Epidermal melanocyte (primary cell): ENCODE data around the gene CCDC51.
"Not testable (repeated sequence)": the region's sequence is repeated elsewhere in the genome, so short reads cannot be mapped to it uniquely, and the experiment has no call there.

Source experiments
- DNase-seq: peaks from one replicate; pipeline ENCODE4 v3.0.0; 2011; ENCODE audit warnings: low spot score; ENCODE audit not compliant: insufficient read length

CCDC51 gene

DNA sequence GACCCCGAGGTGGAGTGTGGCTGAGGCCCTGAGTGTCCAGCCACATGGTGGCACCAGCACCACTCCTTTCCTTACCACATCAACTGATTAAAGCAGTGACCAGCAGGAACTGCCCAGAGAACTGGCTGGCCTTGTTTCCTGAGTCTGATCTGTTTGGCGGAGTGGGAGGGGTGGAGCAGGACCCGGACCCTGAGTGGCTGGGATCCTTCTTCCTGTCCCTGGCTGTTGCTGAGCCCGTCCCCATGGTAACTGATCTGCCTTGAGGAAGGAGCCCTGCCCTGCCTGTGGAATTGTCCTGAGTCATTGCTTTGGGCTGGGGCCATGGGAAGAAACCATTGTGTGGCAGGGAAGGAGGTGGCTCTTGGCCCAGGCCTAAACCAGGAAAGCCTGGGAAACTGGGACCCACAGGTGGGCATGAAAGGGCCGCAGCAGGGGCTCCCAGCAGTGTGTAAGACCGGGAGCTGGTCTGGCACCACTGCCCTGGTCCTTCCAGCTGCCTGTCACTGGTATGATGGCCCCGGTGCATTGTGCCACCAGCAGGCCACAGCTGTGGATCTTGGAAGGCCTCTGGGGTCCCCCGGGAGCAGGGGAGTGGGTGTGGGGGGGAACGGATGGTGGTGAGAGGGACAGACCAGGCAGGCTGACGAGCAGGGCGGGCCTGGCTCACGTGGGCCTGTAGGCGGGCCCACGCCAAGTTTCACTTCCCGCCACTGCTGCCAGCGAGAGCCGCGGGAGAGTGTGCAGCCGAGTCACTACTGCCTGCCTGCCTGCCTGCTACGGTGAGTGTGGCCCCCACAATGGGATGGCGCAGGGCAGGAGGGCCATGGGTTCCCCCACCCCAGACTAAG lies 25.8 kb upstream of the CCDC51 start:
- peak; percentile 97 for DNase-seq

DNA sequence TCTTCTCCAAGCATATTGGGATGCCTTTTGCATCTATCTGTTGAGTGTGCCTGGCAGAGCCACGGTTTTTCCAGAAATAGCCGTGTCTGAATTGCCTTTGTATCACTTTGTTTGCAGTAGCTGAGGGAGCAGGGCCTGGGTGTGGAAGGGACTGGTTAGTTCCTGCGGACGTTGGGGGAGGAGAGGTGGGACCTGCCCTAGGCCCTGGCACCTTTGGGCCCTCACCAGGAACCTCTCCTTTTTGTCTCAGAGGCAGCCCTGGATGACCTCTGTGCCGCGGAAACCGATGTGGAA lies 25.3 kb upstream of the CCDC51 start:
- no peak for DNase-seq

DNA sequence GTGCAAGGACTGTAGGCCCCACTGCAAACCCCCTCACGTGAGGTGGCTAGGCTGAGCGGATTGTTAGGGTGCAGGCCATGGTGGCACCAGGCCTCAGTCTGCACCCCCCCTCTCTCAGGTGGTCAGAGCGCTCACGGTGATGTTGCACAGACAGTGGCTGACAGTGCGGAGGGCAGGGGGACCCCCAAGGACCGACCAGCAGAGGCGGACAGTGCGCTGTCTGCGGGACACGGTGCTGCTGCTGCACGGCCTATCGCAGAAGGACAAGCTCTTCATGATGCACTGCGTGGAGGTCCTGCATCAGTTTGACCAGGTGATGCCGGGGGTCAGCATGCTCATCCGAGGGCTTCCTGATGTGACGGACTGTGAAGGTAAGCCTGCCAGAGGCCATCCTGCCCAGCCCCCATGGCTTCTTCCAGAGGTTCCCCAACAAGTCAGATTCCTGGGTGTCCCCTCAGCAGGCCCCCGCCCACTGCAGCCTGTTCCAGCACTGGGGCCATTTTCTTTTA lies 24.8 kb upstream of the CCDC51 start:
- DNase-seq, result no peak

DNA sequence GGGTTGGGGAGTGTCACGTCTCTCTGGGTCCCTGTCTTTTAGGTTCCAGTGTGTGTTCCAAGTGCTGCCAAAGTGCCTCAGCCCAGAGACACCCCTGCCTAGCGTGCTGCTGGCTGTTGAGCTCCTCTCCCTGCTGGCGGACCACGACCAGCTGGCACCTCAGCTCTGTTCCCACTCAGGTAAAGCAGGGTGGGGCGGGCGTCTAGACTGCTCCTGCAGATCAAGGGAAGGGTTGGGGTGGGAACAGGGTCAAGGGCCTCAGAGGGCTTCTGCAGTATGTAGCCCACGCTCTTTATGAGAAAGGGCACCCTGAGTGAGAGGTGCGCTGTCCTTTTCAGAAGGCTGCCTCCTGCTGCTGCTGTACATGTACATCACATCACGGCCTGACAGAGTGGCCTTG lies 23.8 kb upstream of the CCDC51 start:
- no peak for DNase-seq

DNA sequence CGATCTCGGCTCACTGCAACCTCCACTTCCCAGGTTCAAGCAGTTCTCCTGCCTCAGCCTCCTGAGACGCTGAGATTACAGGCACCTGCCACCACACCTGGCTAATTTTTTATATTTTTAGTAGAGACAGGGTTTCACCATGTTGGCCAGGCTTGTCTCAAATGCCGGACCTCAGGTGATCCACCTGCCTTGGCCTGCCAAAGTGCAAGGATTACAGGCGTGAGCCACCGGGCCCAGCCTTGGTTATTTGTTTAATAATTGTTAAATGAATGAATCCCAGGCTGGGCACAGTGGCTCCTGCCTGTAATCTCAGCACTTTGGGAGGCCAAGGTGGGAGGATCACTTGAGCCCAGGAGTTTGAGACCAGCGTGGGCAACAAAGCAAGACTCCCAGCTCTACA lies 21.8 kb upstream of the CCDC51 start:
- DNase-seq, result not testable (repeated sequence)

DNA sequence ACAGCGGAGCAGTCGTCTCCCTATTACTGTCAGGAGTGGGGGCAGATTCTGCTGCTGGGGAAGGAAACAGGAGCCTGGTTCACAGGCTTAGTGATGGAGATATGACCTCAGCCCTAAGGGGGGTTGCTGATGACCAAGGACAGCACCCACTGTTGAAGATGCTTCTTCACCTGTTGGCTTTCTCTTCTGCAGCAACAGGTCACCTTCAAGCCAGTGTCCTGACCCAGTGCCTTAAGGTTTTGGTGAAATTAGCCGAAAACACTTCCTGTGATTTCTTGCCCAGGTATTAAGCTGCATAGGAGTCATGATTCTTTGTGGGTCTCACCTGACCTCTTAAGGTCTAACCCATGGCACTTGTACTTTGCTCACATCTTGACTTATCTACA lies 20.6 kb upstream of the CCDC51 start:
- no peak for DNase-seq

DNA sequence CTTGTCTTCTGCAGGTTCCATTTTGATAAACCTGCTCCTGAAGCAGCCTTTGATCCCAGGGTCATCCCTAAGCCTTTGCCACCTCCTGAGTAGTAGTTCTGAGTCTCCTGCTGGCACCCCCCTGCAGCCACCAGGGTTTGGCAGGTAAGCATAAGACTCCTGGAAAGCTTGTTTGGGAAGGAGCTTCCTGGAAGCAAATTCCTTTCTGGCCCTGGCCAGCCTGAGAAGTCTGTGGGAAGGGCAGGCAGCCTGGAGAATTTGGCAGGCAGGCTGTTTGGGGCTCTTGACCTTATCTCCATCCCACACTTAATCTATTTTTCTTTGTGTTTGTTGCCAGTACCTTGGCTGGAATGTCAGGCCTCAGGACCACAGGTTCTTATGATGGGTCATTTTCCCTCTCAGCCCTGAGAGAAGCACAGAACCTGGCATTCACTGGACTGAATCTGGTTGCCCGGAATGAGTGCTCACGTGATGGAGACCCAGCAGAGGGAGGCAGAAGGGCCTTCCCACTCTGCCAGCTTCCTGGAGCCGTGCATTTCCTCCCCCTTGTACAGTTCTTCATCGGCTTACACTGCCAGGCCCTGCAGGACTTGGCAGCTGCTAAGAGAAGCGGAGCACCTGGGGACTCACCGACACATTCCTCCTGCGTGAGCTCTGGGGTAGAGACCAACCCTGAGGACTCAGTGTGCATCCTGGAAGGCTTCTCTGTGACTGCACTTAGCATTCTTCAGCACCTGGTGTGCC lies 20.0 kb upstream of the CCDC51 start:
- DNase-seq, result no peak

DNA sequence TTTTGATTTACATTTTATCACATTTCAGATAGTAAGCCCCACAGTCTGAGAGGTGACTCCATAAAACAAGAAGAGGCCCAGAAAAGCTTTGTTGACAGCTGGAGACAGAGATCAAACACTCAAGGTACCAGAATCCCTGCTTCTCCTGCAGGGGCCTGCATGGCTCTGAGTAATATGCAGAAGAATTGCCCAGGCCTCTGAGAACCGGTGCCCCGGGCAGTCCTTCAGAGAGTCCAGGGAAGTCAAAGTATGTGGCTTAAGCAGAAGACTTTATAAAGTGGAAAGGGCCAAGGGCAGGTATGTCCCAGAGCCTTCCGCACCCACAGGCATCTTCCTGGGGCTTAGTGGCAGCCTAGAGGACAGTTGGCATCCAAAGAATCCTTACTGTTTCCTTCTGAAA lies 19.4 kb upstream of the CCDC51 start:
- no peak for DNase-seq

DNA sequence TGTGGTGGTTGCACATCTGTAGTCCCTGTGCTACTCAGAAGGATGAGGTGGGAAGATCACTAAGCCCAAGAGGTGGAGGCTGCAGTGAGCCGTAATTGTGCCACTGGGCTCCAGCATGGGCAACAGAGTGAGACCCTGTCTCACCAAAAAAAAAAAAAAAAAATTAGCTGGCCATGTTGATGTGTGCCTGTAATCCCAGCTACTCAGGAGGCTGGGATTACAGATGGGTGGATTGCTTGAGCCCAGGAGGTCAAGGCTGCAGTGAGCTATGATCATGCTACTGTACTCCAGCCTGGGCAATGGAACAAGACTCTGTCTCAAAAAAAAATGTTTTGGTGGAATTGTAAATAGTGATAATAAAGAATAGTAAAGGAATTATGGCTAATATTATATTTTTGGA lies 16.5 kb upstream of the CCDC51 start:
- DNase-seq, result no peak

DNA sequence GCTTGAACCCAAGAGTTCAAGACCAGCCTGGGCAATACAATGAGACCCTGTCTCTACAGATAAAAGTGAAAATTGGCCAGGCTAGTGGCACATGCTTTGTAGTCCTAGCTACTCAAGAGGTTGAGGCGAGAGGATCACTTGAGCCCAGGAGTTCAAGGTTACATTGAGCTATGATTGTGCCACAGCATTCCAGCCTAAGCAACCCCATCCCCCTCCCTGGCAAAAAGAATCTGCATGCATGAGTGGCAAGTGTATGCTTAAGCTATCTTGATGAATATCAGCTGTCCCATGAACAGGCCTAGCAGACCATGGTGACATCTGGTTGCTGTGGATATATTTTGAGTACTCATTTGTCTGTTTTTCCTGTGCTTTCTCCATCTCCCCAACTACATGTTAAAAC lies 11.4 kb upstream of the CCDC51 start:
- no peak for DNase-seq

DNA sequence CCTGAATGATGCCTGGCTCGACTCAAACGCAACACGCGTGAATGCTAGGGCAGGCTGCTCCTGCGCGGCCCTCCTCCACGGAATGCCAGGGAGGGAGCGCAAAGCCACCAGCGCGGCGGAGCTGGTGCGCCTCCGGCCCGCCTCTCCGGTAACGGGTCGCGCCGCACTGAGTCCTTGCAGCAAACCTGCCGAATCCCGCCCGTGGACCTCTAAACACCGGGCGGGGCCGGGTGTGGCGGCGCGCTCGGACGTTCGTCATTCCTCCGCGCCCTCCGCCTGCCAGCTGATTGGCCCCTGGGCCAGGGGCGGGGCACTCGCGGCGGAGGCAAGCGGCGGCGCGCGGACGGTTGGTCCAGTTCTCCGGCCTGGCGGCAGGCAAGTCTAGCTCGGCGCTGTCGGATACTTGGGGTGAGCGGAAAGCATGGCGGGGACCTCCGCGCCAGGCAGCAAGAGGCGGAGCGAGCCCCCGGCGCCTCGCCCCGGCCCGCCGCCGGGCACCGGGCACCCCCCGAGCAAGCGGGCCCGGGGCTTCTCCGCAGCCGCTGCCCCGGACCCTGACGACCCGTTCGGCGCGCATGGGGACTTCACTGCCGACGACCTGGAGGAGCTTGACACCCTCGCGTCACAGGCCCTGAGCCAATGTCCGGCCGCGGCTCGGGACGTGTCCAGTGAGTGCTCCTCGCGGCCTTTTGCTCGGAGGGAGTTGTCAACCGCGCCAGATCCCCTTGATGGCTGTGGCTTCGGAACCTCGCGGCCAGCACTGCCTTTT lies 6.7 kb upstream of the CCDC51 start, which contains the start of gene ATRIP:
Gene ATRIP, plus strand, starts transcription at position 313 of the 769 bp plus-strand sequence. Its CDS starts 109 bp downstream, at position 422.
- peak; percentile 79 for DNase-seq

DNA sequence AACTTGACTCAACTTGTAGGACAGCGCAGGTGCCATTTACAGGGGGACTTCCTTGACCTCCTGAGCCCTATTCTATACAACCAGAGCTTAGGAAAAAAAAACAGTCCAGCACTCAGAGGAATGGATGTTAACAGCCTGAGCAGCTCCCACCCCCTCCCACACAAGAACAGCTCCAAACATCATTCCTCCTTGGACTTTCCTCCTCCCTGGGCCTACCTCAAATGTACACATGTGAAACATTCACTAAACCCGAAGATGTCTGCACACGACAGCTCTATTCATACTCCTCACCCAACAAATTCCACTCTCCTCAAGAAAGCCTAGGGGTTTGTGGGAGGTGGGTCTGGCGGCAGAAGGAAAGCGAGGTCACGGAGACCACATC lies 6.1 kb upstream of the CCDC51 start:
- no peak for DNase-seq

DNA sequence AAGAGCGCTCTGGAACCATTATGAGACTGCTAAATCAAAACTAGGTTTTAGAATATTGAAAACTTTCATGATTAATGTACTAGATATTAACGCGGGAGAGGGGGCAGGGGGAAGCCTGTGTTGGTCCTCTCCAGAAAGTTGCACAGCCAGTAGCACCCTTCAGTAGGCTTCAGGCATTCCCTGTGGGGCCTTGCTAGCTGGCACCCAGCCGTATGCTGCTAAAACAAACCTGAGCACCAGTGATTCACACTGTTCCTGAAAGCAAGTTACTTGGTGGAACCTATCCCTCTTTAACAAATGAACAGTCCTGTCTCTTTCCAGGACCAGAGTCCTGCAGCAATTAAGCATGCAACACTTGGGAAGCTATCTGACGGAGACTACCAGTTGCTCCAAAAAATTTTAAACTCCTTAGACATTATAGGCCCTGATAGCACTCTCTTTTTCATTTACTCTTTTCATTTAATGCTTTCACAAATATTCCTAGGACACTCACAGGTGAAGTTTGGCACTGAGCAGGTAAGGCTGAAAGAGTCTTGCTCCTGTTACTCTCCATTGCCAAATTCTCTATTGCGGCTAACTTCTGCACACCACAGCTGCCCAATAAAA lies 5.5 kb upstream of the CCDC51 start:
- no peak for DNase-seq

DNA sequence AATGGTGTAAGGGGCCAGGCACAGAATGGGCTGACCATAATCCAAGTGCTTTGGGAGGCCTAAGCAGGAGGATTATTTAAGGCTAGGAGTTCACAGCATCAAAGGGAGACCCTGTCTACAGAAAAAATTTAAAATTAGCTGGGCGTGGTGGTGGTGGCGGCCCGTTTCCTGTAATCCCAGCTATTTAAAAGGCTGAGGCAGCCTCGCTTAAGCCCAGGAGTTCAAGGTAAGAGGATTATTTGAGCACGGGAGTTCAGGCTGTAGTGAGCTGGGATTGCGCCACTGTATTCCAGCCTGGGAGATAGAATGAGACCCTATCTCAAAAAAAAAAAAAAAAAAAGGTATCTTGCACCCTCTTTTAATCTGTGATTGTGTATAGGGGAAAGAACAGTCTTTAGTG lies 2.0 kb upstream of the CCDC51 start:
- no peak for DNase-seq

DNA sequence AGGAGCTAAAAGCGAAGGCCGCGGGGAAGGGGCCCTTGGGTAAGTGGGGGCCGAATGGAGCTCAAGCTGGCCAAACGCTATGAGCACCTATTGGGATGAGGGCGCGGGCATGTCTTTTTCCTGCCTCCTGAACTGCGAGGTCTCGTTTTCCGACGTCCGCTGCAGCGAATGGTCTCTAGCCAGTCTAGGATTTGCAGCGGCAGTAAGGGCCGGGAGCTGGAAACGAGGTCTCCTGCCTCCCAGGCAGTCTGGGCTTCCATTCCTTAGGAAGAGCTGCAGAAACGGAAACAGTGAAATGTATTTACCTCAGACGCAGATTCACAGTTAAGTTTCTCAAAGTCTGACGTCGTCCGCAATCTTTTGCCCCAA lies 655 bp upstream of the CCDC51 start:
- DNase-seq, result no peak

DNA sequence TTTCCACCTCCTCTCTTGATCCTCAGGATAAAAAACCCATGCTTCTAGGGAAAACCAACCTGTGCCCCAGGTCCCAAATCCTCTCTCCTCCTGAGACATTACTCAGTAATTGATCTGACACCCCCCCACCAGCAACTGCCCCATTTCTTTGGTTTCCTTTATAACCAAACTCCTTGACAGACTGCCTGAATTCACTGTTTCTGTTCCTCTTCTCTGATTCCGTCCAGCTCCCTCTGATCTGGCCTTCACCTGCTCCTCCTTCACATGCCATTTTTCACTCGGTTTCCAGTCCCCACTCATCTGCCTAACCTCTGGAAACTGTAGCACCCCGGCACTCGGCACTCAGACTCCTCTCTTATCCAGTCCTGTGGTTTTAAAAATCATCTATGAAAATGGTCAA lies 2.1 kb downstream of the CCDC51 start:
- no peak for DNase-seq

DNA sequence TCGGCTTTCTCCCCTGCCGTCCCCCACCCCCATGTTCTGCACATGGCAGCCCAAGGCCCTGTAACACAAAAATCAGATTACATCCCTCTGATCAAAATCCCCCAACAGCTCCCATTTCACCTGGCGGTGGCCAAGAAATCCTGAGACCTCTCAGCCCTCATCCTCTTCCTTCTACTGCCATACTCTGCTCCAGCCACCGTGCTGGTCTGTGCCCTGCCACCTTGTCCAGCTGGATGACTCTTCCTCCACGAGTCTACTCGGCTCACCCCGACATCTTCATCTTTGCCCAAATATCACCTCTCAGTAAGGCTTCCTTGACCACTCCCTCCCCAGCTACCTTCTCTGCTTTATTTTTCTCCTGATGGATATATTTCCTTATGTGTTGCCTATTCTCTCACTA lies 3.1 kb downstream of the CCDC51 start:
- no peak for DNase-seq

DNA sequence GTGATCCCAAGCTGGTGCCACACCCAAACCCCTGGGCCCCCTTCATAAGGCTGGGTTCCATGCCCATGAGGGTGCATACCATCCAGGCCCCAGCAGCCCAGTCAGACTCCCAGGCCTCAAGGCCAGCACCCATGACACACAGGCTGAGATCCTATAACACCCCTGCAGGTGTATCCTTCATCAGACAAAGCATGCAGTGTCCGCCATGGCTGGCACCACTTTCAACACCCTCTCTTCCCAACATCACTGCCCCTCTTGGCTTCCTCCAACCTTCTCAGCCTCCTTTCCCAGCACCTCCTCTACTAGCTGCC lies 3.5 kb downstream of the CCDC51 start:
- DNase-seq, result no peak

DNA sequence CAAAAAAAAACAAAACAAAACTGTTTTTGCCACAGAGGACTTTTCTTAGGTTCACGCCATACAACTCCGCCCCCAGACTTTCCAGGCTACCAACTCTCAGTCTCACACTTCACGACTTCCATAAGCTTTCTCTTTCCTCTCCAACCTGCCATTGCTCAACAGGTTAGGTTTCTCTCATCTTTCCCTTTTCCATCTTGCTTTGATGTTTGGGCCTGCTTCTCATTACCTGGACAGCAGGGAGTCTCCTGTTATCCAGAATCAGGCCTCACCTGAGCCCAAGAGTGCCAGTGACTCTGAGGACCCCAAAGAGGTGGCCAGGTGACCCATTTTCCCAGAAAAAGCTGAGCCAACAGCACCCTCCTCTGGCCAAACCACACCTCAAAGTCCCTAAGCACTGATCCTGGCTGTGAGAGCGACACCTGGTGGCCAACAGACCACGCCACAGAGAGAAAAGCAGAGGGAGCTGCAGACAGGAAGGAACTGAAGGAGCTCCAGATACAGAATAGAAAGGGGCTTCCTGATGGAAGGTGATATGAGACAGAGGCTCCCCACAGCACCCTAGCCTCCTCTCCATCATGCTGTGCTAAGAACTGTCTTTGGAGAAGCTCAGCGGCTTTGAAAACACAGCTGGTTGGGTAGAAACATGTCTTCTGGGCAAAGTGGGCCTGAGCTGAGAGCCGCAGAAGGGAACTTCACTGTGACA lies 4.0 kb downstream of the CCDC51 start:
- peak; percentile 89 for DNase-seq

DNA sequence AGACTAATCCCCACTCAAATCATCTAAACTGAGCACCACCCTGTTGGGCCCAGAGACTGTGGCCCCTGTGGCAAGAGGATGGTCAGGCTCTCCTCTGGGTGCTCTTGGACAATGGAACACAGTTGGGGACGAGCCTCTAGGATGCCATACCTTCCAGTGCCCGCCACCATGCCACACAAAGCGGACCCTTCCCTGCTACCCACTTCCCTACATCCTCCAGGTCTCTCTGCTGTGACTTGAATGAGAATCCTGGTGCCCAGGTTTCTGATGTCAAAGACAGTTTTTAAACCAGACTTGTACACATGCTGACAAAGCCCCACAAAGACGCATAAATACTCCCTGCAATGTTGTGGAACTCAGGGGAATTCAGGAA lies 4.7 kb downstream of the CCDC51 start:
- peak; percentile 5 for DNase-seq

DNA sequence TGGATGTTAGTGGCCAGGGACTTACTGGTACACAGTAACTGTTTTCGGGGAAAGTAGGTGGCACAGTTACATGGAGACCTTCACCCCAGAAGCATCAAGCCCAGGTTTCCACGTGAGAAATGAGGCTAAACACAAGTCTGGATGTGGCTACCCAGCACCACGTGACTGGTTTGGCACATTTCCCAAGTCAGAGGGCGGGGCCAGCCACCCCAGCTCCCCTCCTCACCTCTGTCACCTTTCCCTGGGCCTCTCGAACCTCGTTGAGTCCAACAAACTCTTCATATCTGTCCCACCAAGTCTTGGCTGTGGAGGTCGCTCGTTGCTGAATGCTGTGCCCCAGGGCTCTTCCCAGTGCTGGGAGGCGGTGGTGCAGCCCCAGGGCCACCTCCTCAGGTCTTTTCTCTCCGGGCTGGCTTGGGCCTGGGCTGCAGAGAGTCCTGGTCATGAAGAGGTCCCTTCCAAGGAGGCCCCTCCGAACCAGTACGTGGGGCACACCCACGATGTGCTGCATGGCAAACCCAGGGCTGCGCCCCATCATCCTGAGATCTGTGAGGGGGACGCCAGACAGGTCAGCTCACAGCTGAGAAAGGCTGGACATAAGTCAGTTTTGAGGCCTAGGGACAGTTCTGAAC lies 5.2 kb downstream of the CCDC51 start:
- DNase-seq, result peak; percentile 4
